ENCODE measurements around the gene GJA9.

DNA sequence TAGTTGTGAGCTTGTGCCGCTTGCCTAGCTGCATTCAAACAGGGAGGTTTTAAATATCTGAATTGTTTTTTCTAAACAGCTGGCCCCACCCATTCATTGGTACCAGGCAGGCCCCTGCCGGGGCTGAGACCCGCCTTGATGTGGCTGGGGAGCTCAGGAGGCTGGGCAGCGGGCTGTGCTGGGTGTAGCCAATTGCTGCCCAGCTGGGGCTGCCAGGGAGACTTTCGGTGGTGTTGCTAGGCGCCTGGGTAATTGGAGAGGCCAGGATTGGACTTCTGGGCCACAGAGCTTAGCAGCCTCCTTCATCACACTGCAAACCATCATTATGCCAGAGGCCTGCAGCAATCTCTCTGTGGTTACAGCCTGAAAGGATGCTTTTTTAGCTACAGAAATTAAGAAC is 48.1 kb upstream of the GJA9 start:
- TF ChIP-seq EZH2 (IDR thresholded peaks at IDR 0.05; ENCODE audit: low read length, unreplicated experiment) (no peak), EZH2phosphoT487 (IDR thresholded peaks at IDR 0.05; ENCODE audit: borderline replicate concordance, low read length) (no peak)
